HCT116 (cell line): ENCODE results near the gene CES5A. TPM values are rescaled to one million over a fixed set of nuclear protein-coding genes. Genes with fewer than 3 reads are reported as not detected.

Experiments used
- ATAC-seq: fragments of 200-7000 bp; cut with Tn5 transposase; 2 replicates; pipeline ENCODE4 v1.9.1; 2020; ENCODE audit warnings: mild to moderate bottlenecking, moderate library complexity
- BruUV-seq: library from RNA; stranded (reverse); fragments of 400-500 nt; replicated peaks from 2 replicates; lab custom pipeline; 2021; lab: Mats Ljungman, UMichigan
- CTCF ChIA-PET: fragments of 300-600 bp; sonication (Branson Sonifier 250); formaldehyde crosslinking; loops from one replicate; lab custom pipeline; 2021; ENCODE audit warnings: antibody characterized with exemption; lab: Charles Lee
- POLR2A ChIA-PET: fragments of 300-600, 350-600 bp; sonication (Branson Sonifier 250); formaldehyde crosslinking; loops from one replicate; lab custom pipeline; 2021; ENCODE audit warnings: antibody characterized with exemption; lab: Charles Lee
- RAD21 ChIA-PET, 2 experiments: fragments of 300-600 bp; sonication (Branson Sonifier 250); formaldehyde crosslinking; loops; one replicate each; lab custom pipeline; 2023; ENCODE audit warnings: low total read pairs in 2 of 2; ENCODE audit not compliant: uncharacterized antibody in 2 of 2, unreplicated experiment in 2 of 2, low non-redundant PET in 1 of 2; lab: Charles Lee
- DNase-seq: peaks from one replicate; pipeline ENCODE4 v3.0.0-alpha.2; 2010; ENCODE audit warnings: low read depth, low spot score
- H2AFZ ChIP-seq: fragments of 200-600 bp; shearing (Covaris generic), sonication (generic); 2 replicates; pipeline ENCODE4 v1.6.1; 2017; ENCODE audit warnings: low read depth, mixed run types, mixed read lengths, antibody characterized with exemption, low read length; ENCODE audit not compliant: poor library complexity, severe bottlenecking
- H3K27ac ChIP-seq: 2 replicates; pipeline ENCODE4 v1.5.1; 2012; ENCODE audit warnings: low read depth, low read length
- H3K27me3 ChIP-seq: fragments of 200-600 bp; sonication (generic); 2 replicates; pipeline ENCODE4 v1.6.1; 2016; ENCODE audit warnings: mixed run types, low read length, mixed read lengths; ENCODE audit not compliant: insufficient read depth
- H3K36me3 ChIP-seq, 2 experiments: fragments of 200-500 bp in 1 of 2; fragments of 200-600 bp in 1 of 2; sonication (Bioruptor generic) in 1 of 2; sonication (generic) in 1 of 2; 2 replicates each; pipeline versions ENCODE4 v1.5.1 to v1.6.1; 2014 to 2016; ENCODE audit warnings: low read length in 2 of 2, inconsistent platforms in 1 of 2, mixed read lengths in 1 of 2, mixed run types in 1 of 2; ENCODE audit not compliant: insufficient read depth in 2 of 2, control insufficient read depth in 1 of 2
- H3K4me1 ChIP-seq, 2 experiments: fragments of 200-600 bp in 1 of 2; sonication (generic) in 1 of 2; 2 replicates each; pipeline versions ENCODE4 v1.5.1 to v1.6.1; 2012 to 2017; ENCODE audit warnings: low read length in 2 of 2, inconsistent platforms in 1 of 2, mild to moderate bottlenecking in 1 of 2, mixed read lengths in 1 of 2, mixed run types in 1 of 2, moderate library complexity in 1 of 2; ENCODE audit not compliant: insufficient read depth in 2 of 2, control insufficient read depth in 1 of 2
- H3K4me2 ChIP-seq: fragments of 200-600 bp; sonication (generic); 2 replicates; pipeline ENCODE4 v1.6.1; 2017; ENCODE audit warnings: mixed run types, low read length, mixed read lengths
- H3K4me3 ChIP-seq, 2 experiments: fragments of 200-600 bp in 1 of 2; sonication (generic) in 1 of 2; replicated peaks in 1 of 2; 2 replicates each; pipeline ENCODE4 v1.5.1; 2011 to 2016; ENCODE audit warnings: low read length in 2 of 2, control low read depth in 1 of 2, low read depth in 1 of 2, mild to moderate bottlenecking in 1 of 2, mixed read lengths in 1 of 2, mixed run types in 1 of 2
- H3K79me2 ChIP-seq: fragments of 200-600 bp; sonication (generic); 2 replicates; pipeline ENCODE4 v1.6.1; 2017; ENCODE audit warnings: mild to moderate bottlenecking, mixed run types, low read length, moderate library complexity, mixed read lengths; ENCODE audit not compliant: insufficient read depth
- H3K9ac ChIP-seq: fragments of 200-600 bp; sonication (generic); 2 replicates; pipeline ENCODE4 v1.6.1; 2016; ENCODE audit warnings: low read length, mixed read lengths
- H3K9me2 ChIP-seq: fragments of 200-600 bp; sonication (generic), shearing (Covaris generic); 2 replicates; pipeline ENCODE4 v1.6.1; 2017; ENCODE audit warnings: mixed run types, mild to moderate bottlenecking, moderate library complexity; ENCODE audit not compliant: insufficient read depth
- H3K9me3 ChIP-seq, 2 experiments: fragments of 200-500 bp in 1 of 2; fragments of 200-600 bp in 1 of 2; sonication (Bioruptor generic) in 1 of 2; sonication (generic) in 1 of 2; 2 replicates each; pipeline ENCODE4 v1.6.1; 2014 to 2017; ENCODE audit warnings: low read length in 2 of 2, mixed read lengths in 2 of 2, inconsistent platforms in 1 of 2, low read depth in 1 of 2, mild to moderate bottlenecking in 1 of 2, mixed run types in 1 of 2, moderate library complexity in 1 of 2; ENCODE audit not compliant: control insufficient read depth in 1 of 2, insufficient read depth in 1 of 2
- H4K20me1 ChIP-seq: fragments of 200-600 bp; sonication (generic), shearing (Covaris generic); 2 replicates; pipeline ENCODE4 v1.6.1; 2017; ENCODE audit warnings: mixed run types, mild to moderate bottlenecking, moderate library complexity; ENCODE audit not compliant: insufficient read depth
- CEBPB ChIP-seq: IDR thresholded peaks from 2 replicates; pipeline ENCODE4 v1.6.1; 2012; ENCODE audit warnings: low read depth
- EGR1 ChIP-seq: IDR thresholded peaks from 2 replicates; pipeline ENCODE4 v1.6.1; 2012; ENCODE audit warnings: low read depth
- ELF1 ChIP-seq: IDR thresholded peaks from 2 replicates; pipeline ENCODE4 v1.6.1; 2012; ENCODE audit warnings: low read depth, borderline replicate concordance
- EZH2 ChIP-seq: fragments of 200-600 bp; sonication (generic); IDR thresholded peaks from 2 replicates; pipeline ENCODE4 v1.6.1; 2017; ENCODE audit warnings: antibody characterized with exemption, mixed run types
- EZH2phosphoT487 ChIP-seq: fragments of 200-600 bp; IDR thresholded peaks from 2 replicates; pipeline ENCODE4 v1.6.1; 2018; ENCODE audit warnings: antibody characterized with exemption, borderline replicate concordance
- FOSL1 ChIP-seq: IDR thresholded peaks from 2 replicates; pipeline ENCODE4 v1.6.1; 2012; ENCODE audit warnings: low read depth
- JUND ChIP-seq: IDR thresholded peaks from 2 replicates; pipeline ENCODE4 v1.6.1; 2012
- POLR2AphosphoS5 ChIP-seq: IDR thresholded peaks from 2 replicates; pipeline ENCODE4 v1.6.1; 2011; ENCODE audit warnings: mild to moderate bottlenecking, low read depth, low read length, moderate library complexity
- RAD21 ChIP-seq: IDR thresholded peaks from 2 replicates; pipeline ENCODE4 v1.6.1; 2012; ENCODE audit warnings: low read depth, mild to moderate bottlenecking
- REST ChIP-seq: IDR thresholded peaks from 2 replicates; pipeline ENCODE4 v1.6.1; 2012; ENCODE audit warnings: low read depth
- SIN3A ChIP-seq: IDR thresholded peaks from 2 replicates; pipeline ENCODE4 v1.6.1; 2012; ENCODE audit warnings: low read depth
- TCF7L2 ChIP-seq: IDR thresholded peaks from 2 replicates; pipeline ENCODE4 v1.7.0; 2011; ENCODE audit warnings: borderline replicate concordance, inconsistent platforms; ENCODE audit not compliant: insufficient read depth, insufficient read length; ENCODE audit errors: extremely low read depth
- YY1 ChIP-seq: IDR thresholded peaks from 2 replicates; pipeline ENCODE4 v1.6.1; 2011; ENCODE audit warnings: low read length, low read depth, moderate library complexity, mild to moderate bottlenecking; ENCODE audit not compliant: insufficient replicate concordance; ENCODE audit errors: extremely low read depth
- ZFX ChIP-seq: fragments of 450-650 bp; IDR thresholded peaks from 2 replicates; pipeline ENCODE4 v1.6.1; 2017
- ZNF274 ChIP-seq: fragments of 200-500 bp; sonication (Bioruptor generic); IDR thresholded peaks from 2 replicates; pipeline ENCODE4 v1.6.1; 2014; ENCODE audit warnings: mild to moderate bottlenecking, low read depth, low read length, inconsistent platforms
- intact Hi-C: fragments of 100-400 bp; cut with micrococcal nuclease; formaldehyde crosslinking; loops from 2 replicates; pipeline ENCODE4 v1.10.0; 2022
- total RNA-seq: library from RNA; stranded (reverse); gene quantifications from one replicate; pipeline ENCODE4 v1.2.1, GENCODE V29; 2021; ENCODE audit not compliant: unreplicated experiment
- TF ChIP-seq, protein P1 (sequence below): IDR thresholded peaks from 2 replicates; pipeline ENCODE4 v1.6.1; 2012
- TF ChIP-seq, protein P2 (sequence below): IDR thresholded peaks from 2 replicates; pipeline ENCODE4 v1.6.1; 2011; ENCODE audit warnings: mild to moderate bottlenecking, low read length, moderate library complexity; ENCODE audit not compliant: insufficient replicate concordance; ENCODE audit errors: extremely low read depth

CES5A gene
- total RNA-seq, 1 experiment from 2014 or later: not detected

GRCh38 chr16:55856950-55857349 lies 18.2 kb downstream of the CES5A start:
- H3K36me3 ChIP-seq: no peaks in the 10 kb centered on the region
- no peak overlapping the region for H3K4me2 ChIP-seq
- H4K20me1 ChIP-seq: no peaks in the 10 kb centered on the region
- intact Hi-C loops: no loop called here
- CTCF ChIA-PET: no interaction called here
- peaks cover 63% of the 10 kb centered on the region for H3K27me3 ChIP-seq
- no TSS peak for BruUV-seq
- no peak overlapping the region for H3K4me3 ChIP-seq
- no peaks in the 10 kb centered on the region for H3K9me3 ChIP-seq
- H3K9me2 ChIP-seq: no peaks in the 10 kb centered on the region
- H3K27ac ChIP-seq: no peak overlapping the region
- POLR2A ChIA-PET: no interaction called here
- no peak overlapping the region for H3K9ac ChIP-seq
- ATAC-seq: no peak
- no peaks in the 10 kb centered on the region for H3K4me1 ChIP-seq
- TF ChIP-seq JUND: no peak
- TF ChIP-seq, all 23 proteins: peak for 0
- no peak for DNase-seq
- RAD21 ChIA-PET: no interaction called here
- Histone ChIP-seq H2AFZ (no peak overlapping the region), H3K79me2 (no peaks in the 10 kb centered on the region)

GRCh38 chr16:55853114-55853513 lies 22.1 kb downstream of the CES5A start:
- Histone ChIP-seq H3K4me2 (no peak overlapping the region), H2AFZ (no peak overlapping the region), H3K36me3 (no peaks in the 10 kb centered on the region), H3K9me3 (no peaks in the 10 kb centered on the region), H3K4me1 (no peaks in the 10 kb centered on the region), H3K9ac (no peak overlapping the region), H3K27ac (no peak overlapping the region), H4K20me1 (no peaks in the 10 kb centered on the region), H3K9me2 (no peaks in the 10 kb centered on the region), H3K4me3 (no peak overlapping the region), H3K27me3 (peaks cover 52% of the 10 kb centered on the region), H3K79me2 (no peaks in the 10 kb centered on the region)
- POLR2A ChIA-PET: no interaction called here
- DNase-seq (no peak), ATAC-seq (no peak)
- CTCF ChIA-PET: no interaction called here
- BruUV-seq: no TSS peak
- RAD21 ChIA-PET: no interaction called here
- intact Hi-C loops: no loop called here
- TF ChIP-seq ELF1 (no peak), TCF7L2 (no peak), EZH2 (no peak), JUND (no peak), EZH2phosphoT487 (no peak), SIN3A (no peak), RAD21 (no peak), FOSL1 (no peak), POLR2AphosphoS5 (no peak), CEBPB (no peak), ZNF274 (no peak), YY1 (no peak), ZFX (no peak), REST (no peak), EGR1 (no peak)
- TF ChIP-seq, protein P1, sequence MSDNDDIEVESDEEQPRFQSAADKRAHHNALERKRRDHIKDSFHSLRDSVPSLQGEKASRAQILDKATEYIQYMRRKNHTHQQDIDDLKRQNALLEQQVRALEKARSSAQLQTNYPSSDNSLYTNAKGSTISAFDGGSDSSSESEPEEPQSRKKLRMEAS: no peak
- TF ChIP-seq, protein P2, sequence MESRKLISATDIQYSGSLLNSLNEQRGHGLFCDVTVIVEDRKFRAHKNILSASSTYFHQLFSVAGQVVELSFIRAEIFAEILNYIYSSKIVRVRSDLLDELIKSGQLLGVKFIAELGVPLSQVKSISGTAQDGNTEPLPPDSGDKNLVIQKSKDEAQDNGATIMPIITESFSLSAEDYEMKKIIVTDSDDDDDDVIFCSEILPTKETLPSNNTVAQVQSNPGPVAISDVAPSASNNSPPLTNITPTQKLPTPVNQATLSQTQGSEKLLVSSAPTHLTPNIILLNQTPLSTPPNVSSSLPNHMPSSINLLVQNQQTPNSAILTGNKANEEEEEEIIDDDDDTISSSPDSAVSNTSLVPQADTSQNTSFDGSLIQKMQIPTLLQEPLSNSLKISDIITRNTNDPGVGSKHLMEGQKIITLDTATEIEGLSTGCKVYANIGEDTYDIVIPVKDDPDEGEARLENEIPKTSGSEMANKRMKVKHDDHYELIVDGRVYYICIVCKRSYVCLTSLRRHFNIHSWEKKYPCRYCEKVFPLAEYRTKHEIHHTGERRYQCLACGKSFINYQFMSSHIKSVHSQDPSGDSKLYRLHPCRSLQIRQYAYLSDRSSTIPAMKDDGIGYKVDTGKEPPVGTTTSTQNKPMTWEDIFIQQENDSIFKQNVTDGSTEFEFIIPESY: no peak
